BE2C (cell line): Measurements from ENCODE around the gene TRIM65.

Experiments used
- DNase-seq: peaks from one replicate; pipeline ENCODE4 v3.0.0-alpha.2; 2020
- H3K27me3 ChIP-seq: fragments of 250-450 bp; sonication (Bioruptor Pico); 2 replicates; pipeline ENCODE4 v1.5.1; 2020; ENCODE audit warnings: mild to moderate bottlenecking
- H3K36me3 ChIP-seq: fragments of 250-450 bp; sonication (Bioruptor Pico); 2 replicates; pipeline ENCODE4 v1.5.1; 2020; ENCODE audit warnings: mild to moderate bottlenecking
- H3K4me1 ChIP-seq: fragments of 250-450 bp; sonication (Bioruptor Pico); 2 replicates; pipeline ENCODE4 v1.5.1; 2020
- H3K4me3 ChIP-seq: 2 replicates; pipeline ENCODE4 v1.5.1; 2011; ENCODE audit warnings: low read depth, low read length
- H3K9me3 ChIP-seq: fragments of 250-450 bp; sonication (Bioruptor Pico); 2 replicates; pipeline ENCODE4 v1.5.1; 2020
- CTCF ChIP-seq: IDR thresholded peaks from 2 replicates; pipeline ENCODE4 v1.5.1; 2012; ENCODE audit warnings: mild to moderate bottlenecking, low read depth, low read length

Gene TRIM65

GRCh38 chr17:75920045-75920560, 23.4 kb upstream of the TRIM65 start:
- no peak for TF ChIP-seq CTCF
- DNase-seq = no peak
- no peaks in the 10 kb centered on the region for H3K4me1 ChIP-seq
- no peaks in the 10 kb centered on the region for H3K36me3 ChIP-seq
- H3K4me3 ChIP-seq = no peak overlapping the region
- H3K27me3 ChIP-seq = no peaks in the 10 kb centered on the region
- no peaks in the 10 kb centered on the region for H3K9me3 ChIP-seq

GRCh38 chr17:75919611-75920010, 22.9 kb upstream of the TRIM65 start:
- no peak overlapping the region for H3K4me3 ChIP-seq
- DNase-seq = no peak
- no peaks in the 10 kb centered on the region for H3K9me3 ChIP-seq
- no peaks in the 10 kb centered on the region for H3K4me1 ChIP-seq
- no peak for TF ChIP-seq CTCF
- no peaks in the 10 kb centered on the region for H3K27me3 ChIP-seq
- no peaks in the 10 kb centered on the region for H3K36me3 ChIP-seq

GRCh38 chr17:75917917-75918445, 21.2 kb upstream of the TRIM65 start:
- no peaks in the 10 kb centered on the region for H3K4me1 ChIP-seq

GRCh38 chr17:75917141-75917916, 20.6 kb upstream of the TRIM65 start:
- H3K4me1 ChIP-seq = no peaks in the 10 kb centered on the region
- no peaks in the 10 kb centered on the region for H3K9me3 ChIP-seq
- DNase-seq = no peak
- no peaks in the 10 kb centered on the region for H3K36me3 ChIP-seq
- no peak for TF ChIP-seq CTCF
- no peaks in the 10 kb centered on the region for H3K27me3 ChIP-seq
- no peak overlapping the region for H3K4me3 ChIP-seq

More at GRCh38 chr17:75917917-75918445, 21.2 kb upstream of the TRIM65 start:
- Histone ChIP-seq H3K4me3 (no peak overlapping the region), H3K27me3 (no peaks in the 10 kb centered on the region), H3K36me3 (no peaks in the 10 kb centered on the region), H3K9me3 (no peaks in the 10 kb centered on the region)
- TF ChIP-seq CTCF = no peak
- no peak for DNase-seq

GRCh38 chr17:75915268-75915667, 18.5 kb upstream of the TRIM65 start:
- H3K9me3 ChIP-seq = no peaks in the 10 kb centered on the region
- no peak for TF ChIP-seq CTCF
- no peak overlapping the region for H3K4me3 ChIP-seq
- no peaks in the 10 kb centered on the region for H3K36me3 ChIP-seq
- DNase-seq = no peak
- H3K4me1 ChIP-seq = peaks cover 2% of the 10 kb centered on the region
- H3K27me3 ChIP-seq = no peaks in the 10 kb centered on the region

GRCh38 chr17:75914643-75915267, 18.0 kb upstream of the TRIM65 start:
- H3K9me3 ChIP-seq = no peaks in the 10 kb centered on the region
- no peaks in the 10 kb centered on the region for H3K36me3 ChIP-seq
- no peak for DNase-seq
- TF ChIP-seq CTCF = no peak
- no peak overlapping the region for H3K4me3 ChIP-seq
- H3K27me3 ChIP-seq = no peaks in the 10 kb centered on the region
- H3K4me1 ChIP-seq = peaks cover 8% of the 10 kb centered on the region
